Ovary (tissue), 3 donors: ENCODE data around the gene ABHD17A.

Experiments
- POLR2A ChIP-seq: fragments of 450-650 bp; IDR thresholded peaks from one replicate; pipeline ENCODE4 v1.6.1; 2017; ENCODE audit warnings: antibody characterized with exemption, mild to moderate bottlenecking, moderate library complexity
- TF ChIP-seq, protein P1 (sequence below), 3 donors: fragments of 450-650 bp in 2 of 3; fragments of 200-600 bp in 1 of 3; IDR thresholded peaks; one replicate each; pipeline versions ENCODE4 v1.5.1 to v1.8.0; 2016 to 2022; ENCODE audit warnings: antibody characterized with exemption in 3 of 3, mild to moderate bottlenecking in 1 of 3
- donor health status: DM: no; HTN: no; CAD: no.

DNA sequence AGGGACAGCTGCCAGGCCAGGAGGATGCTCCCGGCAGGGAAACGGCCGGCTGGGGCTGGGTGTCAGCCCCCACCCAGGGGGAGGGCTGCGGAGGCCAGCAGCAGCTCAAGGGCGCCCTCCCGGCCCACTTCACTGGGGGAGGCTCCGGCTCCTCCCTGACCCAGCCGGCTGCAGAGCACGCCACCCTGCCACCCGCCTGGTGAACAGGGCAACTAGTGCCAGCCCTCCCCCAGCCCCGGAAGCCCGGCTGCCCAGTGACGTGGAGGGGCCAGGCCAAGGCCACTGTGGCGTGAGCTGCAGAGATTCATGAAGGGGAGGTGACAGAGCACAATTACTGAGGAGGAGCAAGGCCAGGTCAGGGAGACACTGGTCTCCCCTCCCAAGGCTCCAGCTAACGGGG lies 51.8 kb downstream of the ABHD17A start:
- no peak for TF ChIP-seq POLR2A
- TF ChIP-seq, protein P1, sequence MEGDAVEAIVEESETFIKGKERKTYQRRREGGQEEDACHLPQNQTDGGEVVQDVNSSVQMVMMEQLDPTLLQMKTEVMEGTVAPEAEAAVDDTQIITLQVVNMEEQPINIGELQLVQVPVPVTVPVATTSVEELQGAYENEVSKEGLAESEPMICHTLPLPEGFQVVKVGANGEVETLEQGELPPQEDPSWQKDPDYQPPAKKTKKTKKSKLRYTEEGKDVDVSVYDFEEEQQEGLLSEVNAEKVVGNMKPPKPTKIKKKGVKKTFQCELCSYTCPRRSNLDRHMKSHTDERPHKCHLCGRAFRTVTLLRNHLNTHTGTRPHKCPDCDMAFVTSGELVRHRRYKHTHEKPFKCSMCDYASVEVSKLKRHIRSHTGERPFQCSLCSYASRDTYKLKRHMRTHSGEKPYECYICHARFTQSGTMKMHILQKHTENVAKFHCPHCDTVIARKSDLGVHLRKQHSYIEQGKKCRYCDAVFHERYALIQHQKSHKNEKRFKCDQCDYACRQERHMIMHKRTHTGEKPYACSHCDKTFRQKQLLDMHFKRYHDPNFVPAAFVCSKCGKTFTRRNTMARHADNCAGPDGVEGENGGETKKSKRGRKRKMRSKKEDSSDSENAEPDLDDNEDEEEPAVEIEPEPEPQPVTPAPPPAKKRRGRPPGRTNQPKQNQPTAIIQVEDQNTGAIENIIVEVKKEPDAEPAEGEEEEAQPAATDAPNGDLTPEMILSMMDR (IDR thresholded peaks at IDR 0.05) = no peak
